Tibial nerve (tissue), 4 donors: ENCODE results near the gene PRDM11. TPM values are rescaled to one million over a fixed set of nuclear protein-coding genes. Genes with fewer than 3 reads are reported as not detected.

Experiments
- DNase-seq, 2 donors: peaks; one replicate each; pipeline ENCODE4 v3.0.0-alpha.2; 2019; ENCODE audit warnings: low spot score in 2 of 2
- H3K27ac ChIP-seq, 4 donors: fragments of 200-600 bp; sonication (generic) in 3 of 4; one replicate each; pipeline ENCODE4 v1.5.1; 2017 to 2019; ENCODE audit warnings: mild to moderate bottlenecking in 1 of 4
- H3K27me3 ChIP-seq, 2 donors: fragments of 200-600 bp; sonication (generic) in 1 of 2; one replicate each; pipeline versions ENCODE4 v1.5.1 to v1.6.0; 2017 to 2019
- H3K36me3 ChIP-seq, 3 donors: fragments of 200-600 bp; sonication (generic); one replicate each; pipeline ENCODE4 v1.5.1; 2018 to 2019
- H3K4me1 ChIP-seq, 4 donors: fragments of 200-600 bp; sonication (generic) in 3 of 4; one replicate each; pipeline ENCODE4 v1.5.1; 2017 to 2019
- H3K4me3 ChIP-seq, 4 donors: fragments of 200-600 bp; sonication (generic) in 3 of 4; one replicate each; pipeline ENCODE4 v1.5.1; 2017 to 2019; ENCODE audit warnings: mild to moderate bottlenecking in 1 of 4, moderate library complexity in 1 of 4
- H3K9me3 ChIP-seq, 4 donors: fragments of 200-600 bp; sonication (generic) in 3 of 4; one replicate each; pipeline ENCODE4 v1.5.1; 2017 to 2019
- EP300 ChIP-seq, 2 donors: sonication (generic); formaldehyde crosslinking; IDR thresholded peaks; one replicate each; pipeline ENCODE4 v1.6.1; 2017; ENCODE audit warnings: antibody characterized with exemption in 2 of 2, mild to moderate bottlenecking in 1 of 2
- POLR2A ChIP-seq, 2 donors: fragments of 450-650 bp; IDR thresholded peaks; one replicate each; pipeline ENCODE4 v1.6.1; 2017; ENCODE audit warnings: antibody characterized with exemption in 2 of 2, mild to moderate bottlenecking in 2 of 2, moderate library complexity in 2 of 2
- WGBS, 2 donors: methylation state at CpG; one replicate each; pipeline ENCODE4 v1.1.5; 2018; 5-methylcytosine and 5-hydroxymethylcytosine counted together
- total RNA-seq, 4 donors: library from RNA; depleted of rRNA; stranded (reverse); fragments of >200 nt; gene quantifications; one replicate each; pipeline ENCODE4 v1.1.0, GENCODE V29; 2016
- TF ChIP-seq, protein P1 (sequence below), 5 experiments: fragments of 200-600 bp in 3 of 5; fragments of 450-650 bp in 2 of 5; sonication (generic) in 3 of 5; IDR thresholded peaks; one replicate each; pipeline ENCODE4 v1.5.1; 2016 to 2019; ENCODE audit warnings: antibody characterized with exemption in 5 of 5, mild to moderate bottlenecking in 3 of 5, moderate library complexity in 2 of 5

Gene PRDM11
- total RNA-seq, 4 donors from 2014 or later, result 17.5 to 26.1 (median 25.8) TPM

DNA sequence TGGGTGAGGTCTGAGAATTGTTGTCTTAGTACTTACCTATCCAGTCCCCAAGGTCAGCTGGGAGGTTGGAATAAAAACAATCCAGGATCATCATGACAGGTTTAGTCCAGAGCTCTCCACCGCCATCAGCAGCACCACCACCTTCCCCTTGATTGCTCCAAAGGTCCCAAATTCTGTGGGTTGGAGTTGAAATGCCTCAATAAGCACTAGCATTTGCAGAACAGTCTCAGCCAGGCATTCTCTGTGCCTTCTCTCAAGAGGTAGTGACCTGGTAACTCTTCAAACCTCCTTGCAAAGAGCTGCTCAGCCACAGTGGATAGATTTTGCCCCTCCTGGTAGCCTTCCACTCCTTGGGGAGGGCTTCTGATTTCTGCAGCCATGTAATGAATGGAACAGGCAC lies 69.6 kb downstream of the PRDM11 start:
- Histone ChIP-seq H3K36me3 (peaks cover 0 to 49% (median 0%) of the 10 kb centered on the region in 3 donors), H3K4me1 (peaks cover 0 to 18% (median under 1%) of the 10 kb centered on the region in 4 donors), H3K4me3 (no peak overlapping the region), H3K27me3 (no peaks in the 10 kb centered on the region), H3K27ac (no peak overlapping the region), H3K9me3 (no peaks in the 10 kb centered on the region)
- TF ChIP-seq, protein P1, sequence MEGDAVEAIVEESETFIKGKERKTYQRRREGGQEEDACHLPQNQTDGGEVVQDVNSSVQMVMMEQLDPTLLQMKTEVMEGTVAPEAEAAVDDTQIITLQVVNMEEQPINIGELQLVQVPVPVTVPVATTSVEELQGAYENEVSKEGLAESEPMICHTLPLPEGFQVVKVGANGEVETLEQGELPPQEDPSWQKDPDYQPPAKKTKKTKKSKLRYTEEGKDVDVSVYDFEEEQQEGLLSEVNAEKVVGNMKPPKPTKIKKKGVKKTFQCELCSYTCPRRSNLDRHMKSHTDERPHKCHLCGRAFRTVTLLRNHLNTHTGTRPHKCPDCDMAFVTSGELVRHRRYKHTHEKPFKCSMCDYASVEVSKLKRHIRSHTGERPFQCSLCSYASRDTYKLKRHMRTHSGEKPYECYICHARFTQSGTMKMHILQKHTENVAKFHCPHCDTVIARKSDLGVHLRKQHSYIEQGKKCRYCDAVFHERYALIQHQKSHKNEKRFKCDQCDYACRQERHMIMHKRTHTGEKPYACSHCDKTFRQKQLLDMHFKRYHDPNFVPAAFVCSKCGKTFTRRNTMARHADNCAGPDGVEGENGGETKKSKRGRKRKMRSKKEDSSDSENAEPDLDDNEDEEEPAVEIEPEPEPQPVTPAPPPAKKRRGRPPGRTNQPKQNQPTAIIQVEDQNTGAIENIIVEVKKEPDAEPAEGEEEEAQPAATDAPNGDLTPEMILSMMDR (IDR thresholded peaks at IDR 0.05), result no peak
- TF ChIP-seq POLR2A (IDR thresholded peaks at IDR 0.05) (no peak), EP300 (IDR thresholded peaks at IDR 0.05) (no peak)
- DNase-seq, result no peak
- 100% methylated on average over 1 of the region's 1 CpG for WGBS, 2 donors

DNA sequence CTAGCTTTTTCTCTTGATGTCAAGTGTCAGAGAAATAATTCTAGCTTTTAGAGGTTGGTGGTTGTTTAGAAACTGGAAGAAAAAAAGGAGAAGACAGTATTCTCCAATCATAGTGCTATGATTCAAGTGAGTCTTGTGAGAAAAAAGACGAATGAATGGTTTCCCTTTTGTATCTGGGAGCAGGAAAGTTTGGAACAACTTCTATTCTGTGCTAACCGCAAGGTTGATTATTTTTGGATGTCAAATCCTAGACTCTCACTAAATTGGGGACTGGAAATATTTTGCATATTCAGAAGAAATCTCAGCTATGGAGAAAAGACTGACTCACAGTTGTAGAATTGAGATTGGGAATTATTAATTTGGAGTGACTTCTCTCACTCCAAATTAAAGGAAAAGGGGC lies 70.5 kb downstream of the PRDM11 start:
- no peak for DNase-seq
- H3K9me3 ChIP-seq, result no peaks in the 10 kb centered on the region
- H3K4me3 ChIP-seq, result no peak overlapping the region
- no peaks in the 10 kb centered on the region for H3K27me3 ChIP-seq
- H3K36me3 ChIP-seq, result peaks cover 0 to 55% (median 0%) of the 10 kb centered on the region in 3 donors
- no peak overlapping the region for H3K27ac ChIP-seq
- H3K4me1 ChIP-seq, result peaks cover 0 to 12% (median 0%) of the 10 kb centered on the region in 4 donors
- WGBS, 2 donors, result 33 to 36% methylated on average over 2 of the region's 2 CpGs
- TF ChIP-seq EP300 (IDR thresholded peaks at IDR 0.05), result no peak
- TF ChIP-seq, protein P1 (IDR thresholded peaks at IDR 0.05), result no peak

DNA sequence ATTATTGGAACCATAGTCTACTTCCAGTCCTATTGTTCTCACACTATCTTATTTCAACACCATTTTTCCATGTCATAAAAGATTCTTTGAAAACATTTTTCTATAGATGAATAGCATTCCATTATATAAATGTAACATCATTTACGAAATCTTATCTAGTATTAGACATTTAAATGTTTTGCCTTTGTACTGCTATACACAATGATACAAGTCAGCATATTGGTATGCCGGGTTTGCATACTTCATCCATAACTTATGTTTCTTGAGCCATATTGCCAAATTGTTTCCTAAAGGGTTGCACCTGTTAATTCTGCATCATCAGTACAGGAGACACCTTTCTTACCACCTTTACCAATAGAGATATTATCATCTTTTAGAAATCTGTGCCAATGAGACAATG lies 71.6 kb downstream of the PRDM11 start:
- WGBS, 2 donors, result 73 to 76% methylated on average over 2 of the region's 2 CpGs
- H3K36me3 ChIP-seq, result peaks cover 0 to 55% (median 0%) of the 10 kb centered on the region in 3 donors
- H3K27ac ChIP-seq, result no peak overlapping the region

GRCh38 chr11:45218705-45219104 lies 72.3 kb downstream of the PRDM11 start:
- DNase-seq, result no peak
- no peak for TF ChIP-seq POLR2A (IDR thresholded peaks at IDR 0.05)
- TF ChIP-seq, protein P1 (IDR thresholded peaks at IDR 0.05), result no peak
- no peak for TF ChIP-seq EP300 (IDR thresholded peaks at IDR 0.05)

More for the DNA sequence above, 71.6 kb downstream of the PRDM11 start:
- DNase-seq, result no peak
- Histone ChIP-seq H3K9me3 (no peaks in the 10 kb centered on the region), H3K4me1 (peaks cover 0 to 12% (median 0%) of the 10 kb centered on the region in 4 donors), H3K27me3 (no peaks in the 10 kb centered on the region), H3K4me3 (no peak overlapping the region)
- TF ChIP-seq EP300 (IDR thresholded peaks at IDR 0.05) (no peak), POLR2A (IDR thresholded peaks at IDR 0.05) (no peak)
- TF ChIP-seq, protein P1 (IDR thresholded peaks at IDR 0.05), result no peak

DNA sequence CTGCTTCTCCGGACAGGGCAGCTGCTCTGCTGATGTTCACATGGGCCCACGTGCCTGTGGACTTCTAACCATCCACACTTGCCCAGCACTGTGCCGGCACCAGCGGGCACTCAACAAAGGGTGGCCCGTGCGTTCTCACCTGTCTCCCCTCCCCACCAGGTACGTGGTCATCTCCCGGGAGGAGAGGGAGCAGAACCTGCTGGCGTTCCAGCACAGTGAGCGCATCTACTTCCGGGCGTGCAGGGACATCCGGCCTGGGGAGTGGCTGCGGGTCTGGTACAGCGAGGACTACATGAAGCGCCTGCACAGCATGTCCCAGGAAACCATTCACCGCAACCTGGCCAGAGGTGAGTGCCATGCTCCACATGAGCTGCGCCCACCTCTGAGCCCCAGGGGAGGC lies 73.0 kb downstream of the PRDM11 start:
- Histone ChIP-seq H3K4me1 (peaks cover 0 to 12% (median 0%) of the 10 kb centered on the region in 4 donors), H3K27ac (no peak overlapping the region), H3K36me3 (peaks cover 0 to 55% (median 0%) of the 10 kb centered on the region in 3 donors), H3K4me3 (no peak overlapping the region), H3K9me3 (no peaks in the 10 kb centered on the region), H3K27me3 (no peaks in the 10 kb centered on the region)
- WGBS, 2 donors, result 93 to 100% methylated on average over 3 to 18 of the region's 18 CpGs
- TF ChIP-seq, protein P1 (IDR thresholded peaks at IDR 0.05), result no peak
- no peak for TF ChIP-seq EP300 (IDR thresholded peaks at IDR 0.05)
- DNase-seq, result no peak

More at GRCh38 chr11:45218705-45219104, 72.3 kb downstream of the PRDM11 start:
- 96% methylated on average over 4 of the region's 4 CpGs for WGBS, 2 donors
- Histone ChIP-seq H3K36me3 (peaks cover 0 to 55% (median 0%) of the 10 kb centered on the region in 3 donors), H3K4me3 (no peak overlapping the region), H3K27me3 (no peaks in the 10 kb centered on the region), H3K27ac (no peak overlapping the region), H3K4me1 (peaks cover 0 to 12% (median 0%) of the 10 kb centered on the region in 4 donors), H3K9me3 (no peaks in the 10 kb centered on the region)
